Epithelial cell of proximal tubule (primary cell): ENCODE data around the gene MTCL1. TPM values are rescaled to one million over a fixed set of nuclear protein-coding genes. Genes with fewer than 3 reads are reported as not detected.

Experiments used
- DNase-seq: peaks from one replicate; pipeline ENCODE4 v3.0.0-alpha.2; 2011; ENCODE audit warnings: low read depth
- H3K4me3 ChIP-seq: 2 replicates; pipeline ENCODE4 v1.5.1; 2011; ENCODE audit warnings: low read depth, mild to moderate bottlenecking, low read length
- CTCF ChIP-seq: conservative IDR thresholded peaks from 2 replicates; pipeline ENCODE4 v1.5.1; 2012; ENCODE audit warnings: low read depth, mild to moderate bottlenecking, low read length
- total RNA-seq: library from RNA; depleted of rRNA; stranded (reverse); fragments of >200 nt; gene quantifications from 2 replicates; pipeline ENCODE4 v1.2.3, GENCODE V29; 2015

Gene MTCL1
- total RNA-seq, 1 donor from 2014 or later: 60.1 TPM

- no peak overlapping the region for H3K4me3 ChIP-seq
- no peak for TF ChIP-seq CTCF
- DNase-seq: no peak
Measured at GRCh38 chr18:8765783-8766463, 60.6 kb downstream of the MTCL1 start.

- TF ChIP-seq CTCF: no peak
- H3K4me3 ChIP-seq: no peak overlapping the region
Measured at GRCh38 chr18:8766559-8767293, 61.4 kb downstream of the MTCL1 start.

GRCh38 chr18:8767340-8767739 is 62.0 kb downstream of the MTCL1 start:
- no peak overlapping the region for H3K4me3 ChIP-seq
- no peak for TF ChIP-seq CTCF
- DNase-seq: no peak

More at GRCh38 chr18:8766559-8767293, 61.4 kb downstream of the MTCL1 start:
- no peak for DNase-seq

- no peak for DNase-seq
- no peak for TF ChIP-seq CTCF
- no peak overlapping the region for H3K4me3 ChIP-seq
Measured at GRCh38 chr18:8769509-8770095, 64.2 kb downstream of the MTCL1 start.

- no peak for DNase-seq
- TF ChIP-seq CTCF: no peak
- H3K4me3 ChIP-seq: no peak overlapping the region
Measured at GRCh38 chr18:8770657-8771056, 65.3 kb downstream of the MTCL1 start.

GRCh38 chr18:8771930-8772329 is 66.6 kb downstream of the MTCL1 start:
- H3K4me3 ChIP-seq: no peak overlapping the region
- DNase-seq: no peak
- no peak for TF ChIP-seq CTCF
